ENCODE measurements around the gene IFRD2. TPM values are rescaled to one million over a fixed set of nuclear protein-coding genes. Genes with fewer than 3 reads are reported as not detected.

Gene IFRD2
- total RNA-seq, 5 donors from 2014 or later (not counting 1 experiment from before 2014, with no cell fraction given) = 50.0 to 91.2 (median 75.9) TPM

GRCh38 chr3:50296721-50297383 is 4.6 kb upstream of the IFRD2 start:
- Mint-ChIP-seq H3K4me1 (peaks cover 33 to 43% (median 42%) of the 10 kb centered on the region in 3 donors), H3K9me3 (no peaks in the 10 kb centered on the region), H3K27ac (peak overlapping the region; percentile 57 to 100), H3K27me3 (no peaks in the 10 kb centered on the region), H3K36me3 (no peaks in the 10 kb centered on the region), H3K4me3 (no peak overlapping the region)
- 93% methylated on average over 11 of the region's 18 CpGs for WGBS (ENCODE audit: insufficient coverage)
- CTCF ChIA-PET = no interaction called here
- ATAC-seq (replicated peaks in 1 of 4) (no peak), DNase-seq (peak in 1 of 35 experiments; percentile 5)
- Histone ChIP-seq H3K36me3 (ENCODE audit: control insufficient read depth in 2 of 2, extremely low read depth in 1 of 2, insufficient read depth in 1 of 2, low read length in 1 of 2) (peaks cover 0 to 5% of the 10 kb centered on the region in 2 donors), H3K27ac (ENCODE audit: low read length) (no peak overlapping the region), H3K27me3 (replicated peaks in 1 of 2; ENCODE audit: control insufficient read depth in 2 of 2, extremely low read depth in 1 of 2, insufficient read depth in 2 of 2, low read length in 1 of 2) (no peaks in the 10 kb centered on the region), H3K9me3 (no peaks in the 10 kb centered on the region), H3K4me3 (ENCODE audit: control insufficient read depth in 1 of 2, extremely low read depth in 1 of 2, low read length in 1 of 2) (no peak overlapping the region), H3K4me1 (ENCODE audit: control insufficient read depth in 1 of 2, extremely low read depth in 1 of 2, insufficient read depth in 2 of 2, low read length in 2 of 2) (peaks cover 9 to 48% of the 10 kb centered on the region in 2 experiments)
- POLR2A ChIA-PET = no interaction called here

- Mint-ChIP-seq H3K36me3 (no peaks in the 10 kb centered on the region), H3K4me1 (peaks cover 37 to 50% (median 46%) of the 10 kb centered on the region in 3 donors), H3K27me3 (no peaks in the 10 kb centered on the region), H3K9me3 (no peaks in the 10 kb centered on the region), H3K4me3 (no peak overlapping the region), H3K27ac (no peak overlapping the region)
- peaks cover 0 to 5% of the 10 kb centered on the region in 2 donors for H3K36me3 ChIP-seq (ENCODE audit: control insufficient read depth in 2 of 2, extremely low read depth in 1 of 2, insufficient read depth in 1 of 2, low read length in 1 of 2)
- H3K27ac ChIP-seq (ENCODE audit: low read length) = no peak overlapping the region
- no peak overlapping the region for H3K4me3 ChIP-seq (ENCODE audit: control insufficient read depth in 1 of 2, extremely low read depth in 1 of 2, low read length in 1 of 2)
- POLR2A ChIA-PET = interaction anchor here in 1 of 2 donors (0.6 kb wide), 1 partner anchor 71 kb away, joined by 4 read pairs; no protein-coding TSS in a partner anchor
- peaks cover 14 to 52% of the 10 kb centered on the region in 2 experiments for H3K4me1 ChIP-seq (ENCODE audit: control insufficient read depth in 1 of 2, extremely low read depth in 1 of 2, insufficient read depth in 2 of 2, low read length in 2 of 2)
- CTCF ChIA-PET = interaction anchor here in 1 of 2 donors (0.5 kb wide), 1 partner anchor 33 kb away, joined by 3 read pairs; no protein-coding TSS in a partner anchor
- H3K9me3 ChIP-seq = no peaks in the 10 kb centered on the region
- no peaks in the 10 kb centered on the region for H3K27me3 ChIP-seq (replicated peaks in 1 of 2; ENCODE audit: control insufficient read depth in 2 of 2, extremely low read depth in 1 of 2, insufficient read depth in 2 of 2, low read length in 1 of 2)
- ATAC-seq (replicated peaks in 1 of 4) (no peak), DNase-seq (no peak)
- 92% methylated on average over 5 of the region's 8 CpGs for WGBS (ENCODE audit: insufficient coverage)
These were observed 3.6 kb upstream of the IFRD2 start for GRCh38 chr3:50295553-50296431.

- CTCF ChIA-PET = interaction anchor here in 1 of 2 donors (0.5 kb wide), 1 partner anchor 34 kb away, joined by 3 read pairs; no protein-coding TSS in a partner anchor
- H3K4me3 Mint-ChIP-seq = no peak overlapping the region
- H3K9me3 Mint-ChIP-seq = no peaks in the 10 kb centered on the region
These were observed 2.5 kb upstream of the IFRD2 start for GRCh38 chr3:50294492-50295403.

GRCh38 chr3:50294089-50294488 is 1.9 kb upstream of the IFRD2 start:
- no peak for DNase-seq
- Mint-ChIP-seq H3K9me3 (no peaks in the 10 kb centered on the region), H3K27ac (no peak overlapping the region), H3K27me3 (no peaks in the 10 kb centered on the region), H3K4me3 (peak overlapping the region in 1 of 3 donors; percentile 90), H3K36me3 (no peaks in the 10 kb centered on the region), H3K4me1 (peaks cover 23 to 36% (median 35%) of the 10 kb centered on the region in 3 donors)
- Histone ChIP-seq H3K9me3 (no peaks in the 10 kb centered on the region), H3K4me3 (ENCODE audit: control insufficient read depth in 1 of 2, extremely low read depth in 1 of 2, low read length in 1 of 2) (no peak overlapping the region), H3K27me3 (replicated peaks in 1 of 2; ENCODE audit: control insufficient read depth in 2 of 2, extremely low read depth in 1 of 2, insufficient read depth in 2 of 2, low read length in 1 of 2) (no peaks in the 10 kb centered on the region), H3K36me3 (ENCODE audit: control insufficient read depth in 2 of 2, extremely low read depth in 1 of 2, insufficient read depth in 1 of 2, low read length in 1 of 2) (peaks cover 5 to 16% of the 10 kb centered on the region in 2 donors), H3K4me1 (ENCODE audit: control insufficient read depth in 1 of 2, extremely low read depth in 1 of 2, insufficient read depth in 2 of 2, low read length in 2 of 2) (peaks cover 10 to 46% of the 10 kb centered on the region in 2 experiments), H3K27ac (ENCODE audit: low read length) (no peak overlapping the region)
- ATAC-seq (replicated peaks in 1 of 4) = no peak
- ChIA-PET POLR2A (no interaction called here), CTCF (no interaction called here)
- whole genome bisulfite sequencing (ENCODE audit: insufficient coverage) = 90% methylated on average over 2 of the region's 4 CpGs

More at GRCh38 chr3:50294492-50295403, 2.5 kb upstream of the IFRD2 start:
- H3K27ac ChIP-seq (ENCODE audit: low read length) = no peak overlapping the region
- no peaks in the 10 kb centered on the region for H3K27me3 Mint-ChIP-seq
- DNase-seq (no peak), ATAC-seq (replicated peaks in 1 of 4) (no peak)
- no peaks in the 10 kb centered on the region for H3K27me3 ChIP-seq (replicated peaks in 1 of 2; ENCODE audit: control insufficient read depth in 2 of 2, extremely low read depth in 1 of 2, insufficient read depth in 2 of 2, low read length in 1 of 2)
- peaks cover 10 to 47% of the 10 kb centered on the region in 2 experiments for H3K4me1 ChIP-seq (ENCODE audit: control insufficient read depth in 1 of 2, extremely low read depth in 1 of 2, insufficient read depth in 2 of 2, low read length in 2 of 2)
- H3K9me3 ChIP-seq = no peaks in the 10 kb centered on the region
- no peaks in the 10 kb centered on the region for H3K36me3 Mint-ChIP-seq
- POLR2A ChIA-PET = interaction anchor here in 1 of 2 donors (0.6 kb wide), 1 partner anchor 72 kb away, joined by 4 read pairs; no protein-coding TSS in a partner anchor
- no peak overlapping the region for H3K4me3 ChIP-seq (ENCODE audit: control insufficient read depth in 1 of 2, extremely low read depth in 1 of 2, low read length in 1 of 2)
- 97% methylated on average over 22 of the region's 22 CpGs for WGBS (ENCODE audit: insufficient coverage)
- H3K27ac Mint-ChIP-seq = no peak overlapping the region
- peaks cover 1 to 10% of the 10 kb centered on the region in 2 donors for H3K36me3 ChIP-seq (ENCODE audit: control insufficient read depth in 2 of 2, extremely low read depth in 1 of 2, insufficient read depth in 1 of 2, low read length in 1 of 2)
- peaks cover 28 to 41% (median 37%) of the 10 kb centered on the region in 3 donors for H3K4me1 Mint-ChIP-seq

DNA sequence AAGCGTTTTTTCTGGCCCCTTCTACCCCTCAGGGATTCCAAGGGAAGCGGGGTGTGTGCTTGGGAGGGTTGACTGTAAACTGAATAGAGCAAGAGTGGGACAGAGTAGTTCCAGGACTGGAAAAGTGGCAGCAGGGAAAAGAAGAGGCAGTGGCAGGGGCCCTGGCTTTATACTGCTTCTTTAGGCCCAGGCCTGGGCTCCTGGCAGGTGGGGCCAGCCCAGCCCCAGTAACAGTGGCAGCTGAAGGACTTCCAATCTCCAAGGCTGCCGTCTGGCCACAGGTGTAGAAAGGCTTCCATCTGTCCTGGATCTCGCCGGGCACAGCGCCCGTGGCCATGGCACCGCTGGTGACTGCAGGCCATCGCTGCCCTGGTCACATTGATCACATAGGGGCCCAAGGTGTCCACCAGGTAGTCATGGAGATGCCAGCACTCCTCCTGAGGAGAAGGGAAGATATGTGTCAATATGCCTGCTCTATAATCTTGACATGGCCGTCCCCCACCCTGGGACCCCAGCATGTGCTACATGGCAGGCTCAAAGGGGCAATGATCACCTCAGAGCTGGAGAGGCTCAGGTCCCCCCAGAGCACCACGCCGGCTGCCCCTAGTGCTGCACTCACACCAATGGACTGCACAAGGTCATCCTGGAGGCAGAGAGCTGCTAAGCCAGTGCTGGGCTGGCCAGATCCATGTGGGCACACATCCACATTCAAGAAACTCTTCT is 1.0 kb upstream of the IFRD2 start:
- ATAC-seq (replicated peaks in 1 of 4) (no peak), DNase-seq (no peak)
- Histone ChIP-seq H3K4me3 (ENCODE audit: control insufficient read depth in 1 of 2, extremely low read depth in 1 of 2, low read length in 1 of 2) (peak overlapping the region; percentile 36 to 95), H3K36me3 (ENCODE audit: control insufficient read depth in 2 of 2, extremely low read depth in 1 of 2, insufficient read depth in 1 of 2, low read length in 1 of 2) (peaks cover 7 to 24% of the 10 kb centered on the region in 2 donors), H3K4me1 (ENCODE audit: control insufficient read depth in 1 of 2, extremely low read depth in 1 of 2, insufficient read depth in 2 of 2, low read length in 2 of 2) (peaks cover 6 to 38% of the 10 kb centered on the region in 2 experiments), H3K27me3 (replicated peaks in 1 of 2; ENCODE audit: control insufficient read depth in 2 of 2, extremely low read depth in 1 of 2, insufficient read depth in 2 of 2, low read length in 1 of 2) (no peaks in the 10 kb centered on the region), H3K9me3 (no peaks in the 10 kb centered on the region), H3K27ac (ENCODE audit: low read length) (peak overlapping the region; percentile 56)
- CTCF ChIA-PET = no interaction called here
- H3K27ac Mint-ChIP-seq = peak overlapping the region; percentile 95 to 97
- H3K4me3 Mint-ChIP-seq = peak overlapping the region; percentile 81 to 90 (median 85)
- peaks cover 17 to 31% (median 29%) of the 10 kb centered on the region in 3 donors for H3K4me1 Mint-ChIP-seq
- H3K36me3 Mint-ChIP-seq = peaks cover 5% of the 10 kb centered on the region
- H3K27me3 Mint-ChIP-seq = no peaks in the 10 kb centered on the region
- POLR2A ChIA-PET = no interaction called here
- H3K9me3 Mint-ChIP-seq = no peaks in the 10 kb centered on the region
- 96% methylated on average over 10 of the region's 12 CpGs for WGBS (ENCODE audit: insufficient coverage)

All from T-cell (primary cell).